Measurements from ENCODE around the gene SLCO1C1.
"Not testable (repeated sequence)": the region's sequence is repeated elsewhere in the genome, so short reads cannot be mapped to it uniquely, and the experiment has no call there.

The SLCO1C1 gene

GRCh38 chr12:20778969-20779368 is 83.8 kb downstream of the SLCO1C1 start:
- Histone ChIP-seq H2AFZ (no peak overlapping the region), H3K4me3 (ENCODE audit: low read depth, low read length) (no peak overlapping the region), H3K9me3 (ENCODE audit: control insufficient read depth, low read length) (no peaks in the 10 kb centered on the region), H3K36me3 (ENCODE audit: control insufficient read depth, insufficient read depth, low read length) (no peaks in the 10 kb centered on the region), H3K79me2 (no peaks in the 10 kb centered on the region), H3K9ac (no peak overlapping the region), H3K27me3 (ENCODE audit: control insufficient read depth, insufficient read depth, low read length) (no peaks in the 10 kb centered on the region), H3K27ac (no peak overlapping the region), H3K4me2 (ENCODE audit: low read length) (no peak overlapping the region), H3K4me1 (no peaks in the 10 kb centered on the region)
- TF ChIP-seq, protein P1, sequence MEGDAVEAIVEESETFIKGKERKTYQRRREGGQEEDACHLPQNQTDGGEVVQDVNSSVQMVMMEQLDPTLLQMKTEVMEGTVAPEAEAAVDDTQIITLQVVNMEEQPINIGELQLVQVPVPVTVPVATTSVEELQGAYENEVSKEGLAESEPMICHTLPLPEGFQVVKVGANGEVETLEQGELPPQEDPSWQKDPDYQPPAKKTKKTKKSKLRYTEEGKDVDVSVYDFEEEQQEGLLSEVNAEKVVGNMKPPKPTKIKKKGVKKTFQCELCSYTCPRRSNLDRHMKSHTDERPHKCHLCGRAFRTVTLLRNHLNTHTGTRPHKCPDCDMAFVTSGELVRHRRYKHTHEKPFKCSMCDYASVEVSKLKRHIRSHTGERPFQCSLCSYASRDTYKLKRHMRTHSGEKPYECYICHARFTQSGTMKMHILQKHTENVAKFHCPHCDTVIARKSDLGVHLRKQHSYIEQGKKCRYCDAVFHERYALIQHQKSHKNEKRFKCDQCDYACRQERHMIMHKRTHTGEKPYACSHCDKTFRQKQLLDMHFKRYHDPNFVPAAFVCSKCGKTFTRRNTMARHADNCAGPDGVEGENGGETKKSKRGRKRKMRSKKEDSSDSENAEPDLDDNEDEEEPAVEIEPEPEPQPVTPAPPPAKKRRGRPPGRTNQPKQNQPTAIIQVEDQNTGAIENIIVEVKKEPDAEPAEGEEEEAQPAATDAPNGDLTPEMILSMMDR (IDR thresholded peaks at IDR 0.05), result no peak

DNA sequence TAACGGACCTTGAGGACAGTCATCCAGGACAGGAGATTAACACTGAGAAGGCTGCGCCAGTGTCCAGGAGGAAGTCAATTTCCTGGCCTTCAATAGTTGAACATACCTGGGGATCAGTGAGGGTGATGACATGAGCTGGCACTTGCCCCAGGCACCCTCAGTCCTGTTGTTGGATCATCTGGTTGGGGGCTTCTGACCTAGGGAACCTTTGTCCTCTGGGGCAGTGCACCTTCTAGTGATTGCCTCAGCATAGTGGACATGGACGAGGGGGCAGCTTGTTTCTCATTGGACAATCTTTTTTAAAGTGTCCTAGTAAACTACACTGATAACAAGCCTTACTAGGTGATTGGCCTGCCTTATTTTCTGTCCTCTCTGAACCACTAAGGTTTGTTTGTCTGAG is 84.8 kb downstream of the SLCO1C1 start:
- not testable (repeated sequence) for H3K4me2 ChIP-seq (ENCODE audit: low read length); H3K4me3 ChIP-seq (ENCODE audit: low read depth, low read length); H3K9me3 ChIP-seq (ENCODE audit: control insufficient read depth, low read length); H3K4me1 ChIP-seq; H3K36me3 ChIP-seq (ENCODE audit: control insufficient read depth, insufficient read depth, low read length); H2AFZ ChIP-seq; H3K9ac ChIP-seq; H3K27me3 ChIP-seq (ENCODE audit: control insufficient read depth, insufficient read depth, low read length); H3K27ac ChIP-seq; H3K79me2 ChIP-seq

- not testable (repeated sequence) for H3K9me3 ChIP-seq (ENCODE audit: control insufficient read depth, low read length); H3K4me3 ChIP-seq (ENCODE audit: low read depth, low read length); H2AFZ ChIP-seq; H3K27ac ChIP-seq; H3K9ac ChIP-seq; H3K4me2 ChIP-seq (ENCODE audit: low read length); H3K79me2 ChIP-seq; H3K4me1 ChIP-seq; H3K27me3 ChIP-seq (ENCODE audit: control insufficient read depth, insufficient read depth, low read length); H3K36me3 ChIP-seq (ENCODE audit: control insufficient read depth, insufficient read depth, low read length)
Observed at GRCh38 chr12:20783796-20784357, 88.7 kb downstream of the SLCO1C1 start.

DNA sequence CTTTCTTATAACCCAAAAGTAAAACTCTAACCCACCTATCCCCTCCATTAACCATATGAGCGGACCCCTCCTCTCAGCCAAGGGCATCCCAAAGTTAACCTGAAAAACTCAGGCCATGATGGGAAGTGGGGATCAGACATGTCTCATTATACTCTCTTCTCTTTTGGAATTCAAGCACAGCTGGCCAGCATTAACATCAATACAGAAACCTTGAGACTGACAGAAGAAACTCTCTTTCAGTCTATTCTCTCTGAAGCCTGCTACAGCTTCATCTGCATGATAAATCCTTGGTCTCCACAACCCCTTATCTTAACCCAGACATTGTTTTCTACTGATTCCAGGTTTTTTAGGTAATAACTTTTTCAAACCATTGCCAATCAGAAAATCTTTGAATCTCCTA is 97.8 kb downstream of the SLCO1C1 start:
- Histone ChIP-seq H3K27me3 (ENCODE audit: control insufficient read depth, insufficient read depth, low read length) (no peaks in the 10 kb centered on the region), H3K9me3 (ENCODE audit: control insufficient read depth, low read length) (no peaks in the 10 kb centered on the region), H3K36me3 (ENCODE audit: control insufficient read depth, insufficient read depth, low read length) (no peaks in the 10 kb centered on the region), H3K79me2 (no peaks in the 10 kb centered on the region), H3K9ac (no peak overlapping the region), H2AFZ (no peak overlapping the region), H3K4me2 (ENCODE audit: low read length) (no peak overlapping the region), H3K4me1 (no peaks in the 10 kb centered on the region), H3K27ac (no peak overlapping the region), H3K4me3 (ENCODE audit: low read depth, low read length) (no peak overlapping the region)
- TF ChIP-seq, protein P1 (IDR thresholded peaks at IDR 0.05), result no peak

DNA sequence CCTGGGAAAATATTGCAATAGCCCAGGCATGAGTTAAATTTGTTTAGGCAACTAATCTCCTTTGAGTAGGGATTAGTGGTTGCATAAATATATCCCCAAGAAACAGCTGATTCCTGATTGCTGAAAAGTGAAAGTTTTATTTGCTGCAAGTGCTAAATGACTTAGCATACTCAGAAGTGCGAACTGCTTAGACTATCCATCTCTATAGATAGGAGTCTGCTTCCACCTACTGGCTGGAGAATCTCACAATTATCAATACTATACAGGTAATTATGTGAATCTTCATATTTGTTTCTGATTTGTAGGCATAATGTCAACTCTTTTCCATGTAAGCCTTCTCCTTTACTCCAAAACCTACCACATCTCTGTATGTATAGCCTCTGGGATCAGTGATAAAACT is 103.4 kb downstream of the SLCO1C1 start:
- H3K27me3 ChIP-seq (ENCODE audit: control insufficient read depth, insufficient read depth, low read length), result no peaks in the 10 kb centered on the region
- H3K4me3 ChIP-seq (ENCODE audit: low read depth, low read length), result no peak overlapping the region
- H2AFZ ChIP-seq, result no peak overlapping the region

More for the DNA sequence above, 103.4 kb downstream of the SLCO1C1 start:
- TF ChIP-seq, protein P1 (IDR thresholded peaks at IDR 0.05), result peak; percentile 47
- Histone ChIP-seq H3K4me2 (ENCODE audit: low read length) (no peak overlapping the region), H3K4me1 (no peaks in the 10 kb centered on the region), H3K9ac (no peak overlapping the region), H3K9me3 (ENCODE audit: control insufficient read depth, low read length) (no peaks in the 10 kb centered on the region), H3K27ac (no peak overlapping the region), H3K79me2 (no peaks in the 10 kb centered on the region), H3K36me3 (ENCODE audit: control insufficient read depth, insufficient read depth, low read length) (no peaks in the 10 kb centered on the region)
